GM23248 (cell line): ENCODE data around the gene MVB12B.

Experiments
- EZH2 ChIP-seq: fragments of 200-600 bp; sonication (generic); IDR thresholded peaks from 2 replicates; pipeline ENCODE4 v1.6.1; 2018; ENCODE audit warnings: antibody characterized with exemption, mild to moderate bottlenecking; ENCODE audit not compliant: insufficient read depth, poor library complexity, severe bottlenecking
- EZH2phosphoT487 ChIP-seq: fragments of 200-600 bp; sonication (generic); IDR thresholded peaks from 2 replicates; pipeline ENCODE4 v1.6.1; 2018; ENCODE audit warnings: antibody characterized with exemption, moderate library complexity, mild to moderate bottlenecking, low read depth; ENCODE audit not compliant: insufficient read depth

GRCh38 chr9:126490214-126490631 lies 163.6 kb downstream of the MVB12B start:
- TF ChIP-seq EZH2phosphoT487, result no peak
- TF ChIP-seq EZH2, result no peak
